ENCODE measurements around the gene OR8B4. TPM values are rescaled to one million over a fixed set of nuclear protein-coding genes. Genes with fewer than 3 reads are reported as not detected.

The OR8B4 gene
- total and polyA plus RNA-seq, 2 experiments from 2014 or later = not detected

GRCh38 chr11:124442442-124442841, 17.8 kb upstream of the OR8B4 start:
- no peaks in the 10 kb centered on the region for H3K27me3 ChIP-seq (ENCODE audit: insufficient read depth)
- no peaks in the 10 kb centered on the region for H3K36me3 ChIP-seq (ENCODE audit: insufficient read depth)
- no peaks in the 10 kb centered on the region for H3K9me3 Mint-ChIP-seq
- H3K79me2 ChIP-seq (replicated peaks; ENCODE audit: insufficient read depth) = no peaks in the 10 kb centered on the region
- H3K4me3 ChIP-seq = no peak overlapping the region
- H3K4me1 ChIP-seq (ENCODE audit: insufficient read depth) = no peaks in the 10 kb centered on the region
- no peaks in the 10 kb centered on the region for H3F3A ChIP-seq (replicated peaks; ENCODE audit: low read depth)
- H3K9me2 ChIP-seq (ENCODE audit: insufficient read depth) = peaks cover 9% of the 10 kb centered on the region
- no peak overlapping the region; the same call in 1 of the 2 replicates for H3K27ac Mint-ChIP-seq
- no peak for ATAC-seq
- H4K20me1 ChIP-seq (replicated peaks; ENCODE audit: insufficient read depth) = no peaks in the 10 kb centered on the region
- no peak overlapping the region for H3K27ac ChIP-seq (ENCODE audit: low read depth)
- peak; percentile 7 for DNase-seq (ENCODE audit: low spot score)
- H3K36me3 Mint-ChIP-seq (ENCODE audit: low read depth) = no peaks in the 10 kb centered on the region
- H2AFZ ChIP-seq = no peak overlapping the region
- no peak for TF ChIP-seq REST (IDR thresholded peaks at IDR 0.05; ENCODE audit: unreplicated experiment)
- TF ChIP-seq ZNF331 (CRISPR knock-in tag; IDR thresholded peaks at IDR 0.05; ENCODE audit: low read depth) = no peak
- no peak for TF ChIP-seq ETS1 (IDR thresholded peaks at IDR 0.05)
- TF ChIP-seq EZH2phosphoT487 (IDR thresholded peaks at IDR 0.05; ENCODE audit: unreplicated experiment) = no peak
- TF ChIP-seq CTCF (conservative IDR thresholded peaks at IDR 0.05; ENCODE audit: low read depth in 2 of 2) = peak in 1 of 2 experiments; percentile 32; a peak in 2 of 4 replicates
- no peak overlapping the region for H3K4me3 Mint-ChIP-seq
- peaks cover 1% of the 10 kb centered on the region for H3K27me3 Mint-ChIP-seq (ENCODE audit: insufficient read depth, low read depth, poor library complexity)
- H3K4me2 ChIP-seq = no peak overlapping the region
- H3K4me1 Mint-ChIP-seq = no peaks in the 10 kb centered on the region

- Histone ChIP-seq H4K20me1 (replicated peaks; ENCODE audit: insufficient read depth) (no peaks in the 10 kb centered on the region), H3K4me3 (no peak overlapping the region), H3K27me3 (ENCODE audit: insufficient read depth) (no peaks in the 10 kb centered on the region), H3K36me3 (ENCODE audit: insufficient read depth) (no peaks in the 10 kb centered on the region), H3K4me2 (no peak overlapping the region), H3K79me2 (replicated peaks; ENCODE audit: insufficient read depth) (no peaks in the 10 kb centered on the region), H3K9me2 (ENCODE audit: insufficient read depth) (peaks cover 9% of the 10 kb centered on the region), H2AFZ (peak overlapping the region; percentile 59; the same call in 1 of the 2 replicates), H3K27ac (ENCODE audit: low read depth) (no peak overlapping the region), H3K4me1 (ENCODE audit: insufficient read depth) (no peaks in the 10 kb centered on the region), H3F3A (replicated peaks; ENCODE audit: low read depth) (no peaks in the 10 kb centered on the region)
- DNase-seq (ENCODE audit: low spot score) (no peak), ATAC-seq (no peak)
- Mint-ChIP-seq H3K4me3 (no peak overlapping the region), H3K9me3 (no peaks in the 10 kb centered on the region), H3K27me3 (ENCODE audit: insufficient read depth, low read depth, poor library complexity) (peaks cover 1% of the 10 kb centered on the region), H3K27ac (no peak overlapping the region), H3K4me1 (no peaks in the 10 kb centered on the region), H3K36me3 (ENCODE audit: low read depth) (no peaks in the 10 kb centered on the region)
- no peak for TF ChIP-seq JUNB (IDR thresholded peaks at IDR 0.05; ENCODE audit: unreplicated experiment)
- no peak for TF ChIP-seq ZNF331 (CRISPR knock-in tag; IDR thresholded peaks at IDR 0.05; ENCODE audit: low read depth)
- TF ChIP-seq EZH2phosphoT487 (IDR thresholded peaks at IDR 0.05; ENCODE audit: unreplicated experiment) = no peak
- no peak for TF ChIP-seq NANOG (IDR thresholded peaks at IDR 0.05; ENCODE audit: borderline replicate concordance)
- no peak for TF ChIP-seq REST (IDR thresholded peaks at IDR 0.05; ENCODE audit: unreplicated experiment)
These were observed 16.8 kb upstream of the OR8B4 start for GRCh38 chr11:124441519-124441918.
